IPS DF 6.9 (cell line): ENCODE data around the gene PROC.

ENCODE experiments used
- DNase-seq: peaks from one replicate; pipeline ENCODE4 v3.0.0-alpha.2; 2013; ENCODE audit warnings: low read depth, low spot score
- H3K27ac ChIP-seq: one replicate; pipeline ENCODE4 v1.5.1; 2013; ENCODE audit warnings: low read length, control low read depth
- H3K27me3 ChIP-seq: 2 replicates; pipeline ENCODE4 v1.6.1; 2013; ENCODE audit warnings: mild to moderate bottlenecking, low read length; ENCODE audit not compliant: control insufficient read depth, insufficient read depth
- H3K36me3 ChIP-seq: 2 replicates; pipeline ENCODE4 v1.6.1; 2013; ENCODE audit warnings: low read length; ENCODE audit not compliant: control insufficient read depth, insufficient read depth
- H3K4me1 ChIP-seq: 2 replicates; pipeline ENCODE4 v1.6.1; 2013; ENCODE audit warnings: low read length; ENCODE audit not compliant: control insufficient read depth, insufficient read depth
- H3K4me3 ChIP-seq: 2 replicates; pipeline ENCODE4 v1.5.1; 2013; ENCODE audit warnings: mild to moderate bottlenecking, low read length
- H3K9me3 ChIP-seq: 2 replicates; pipeline ENCODE4 v1.6.1; 2013; ENCODE audit warnings: low read length, inconsistent platforms; ENCODE audit not compliant: control insufficient read depth, insufficient read depth
- WGBS: extraction: QIAGEN DNeasy Blood & Tissue Kit; methylation state at CpG from one replicate; pipeline ENCODE4 v1.1.7; 2013; ENCODE audit warnings: mixed read lengths, missing lambda C conversion rate; ENCODE audit not compliant: insufficient read length, insufficient coverage; 5-methylcytosine and 5-hydroxymethylcytosine counted together

Gene PROC

GRCh38 chr2:127384529-127384928 lies 33.7 kb upstream of the PROC start:
- H3K36me3 ChIP-seq = no peaks in the 10 kb centered on the region
- H3K27ac ChIP-seq = no peak overlapping the region
- H3K4me1 ChIP-seq = peaks cover 1% of the 10 kb centered on the region; the same call in 1 of the 2 replicates
- no peaks in the 10 kb centered on the region for H3K9me3 ChIP-seq
- WGBS = no CpG with 5 or more reads among the region's 6 CpGs
- H3K4me3 ChIP-seq = no peak overlapping the region
- no peaks in the 10 kb centered on the region for H3K27me3 ChIP-seq
- no peak for DNase-seq

GRCh38 chr2:127386246-127386645 lies 32.0 kb upstream of the PROC start:
- H3K27ac ChIP-seq = no peak overlapping the region
- no peak for DNase-seq

GRCh38 chr2:127386764-127387654 lies 31.2 kb upstream of the PROC start:
- no peak for DNase-seq

More at GRCh38 chr2:127386246-127386645, 32.0 kb upstream of the PROC start:
- H3K4me3 ChIP-seq = no peak overlapping the region
- H3K27me3 ChIP-seq = no peaks in the 10 kb centered on the region
- no peaks in the 10 kb centered on the region for H3K36me3 ChIP-seq
- whole genome bisulfite sequencing = 100% methylated on average over 4 of the region's 4 CpGs
- no peaks in the 10 kb centered on the region for H3K9me3 ChIP-seq
- H3K4me1 ChIP-seq = peaks cover 1% of the 10 kb centered on the region; the same call in 1 of the 2 replicates

GRCh38 chr2:127387655-127388422 lies 30.4 kb upstream of the PROC start, which contains the start of gene MAP3K2:
TSS of gene MAP3K2 (minus strand) at chr2:127387975. CDS start at chr2:127343129, 44,846 bp downstream.
- no peak within 1 kb of the TSS for H3K27ac ChIP-seq

More at GRCh38 chr2:127386764-127387654, 31.2 kb upstream of the PROC start:
- Histone ChIP-seq H3K27ac (no peak overlapping the region), H3K27me3 (no peaks in the 10 kb centered on the region), H3K4me3 (peak overlapping the region; percentile 46), H3K36me3 (no peaks in the 10 kb centered on the region), H3K9me3 (no peaks in the 10 kb centered on the region), H3K4me1 (peaks cover 1% of the 10 kb centered on the region; the same call in 1 of the 2 replicates)
- no CpG with 5 or more reads among the region's 58 CpGs for WGBS

GRCh38 chr2:127388423-127389164 lies 29.6 kb upstream of the PROC start:
- no peaks in the 10 kb centered on the region for H3K27me3 ChIP-seq
- H3K4me1 ChIP-seq = peaks cover 1% of the 10 kb centered on the region; the same call in 1 of the 2 replicates
- H3K4me3 ChIP-seq = peak overlapping the region; percentile 40; the same call in 1 of the 2 replicates
- no peak overlapping the region for H3K27ac ChIP-seq
- WGBS = 100% methylated on average over 1 of the region's 8 CpGs
- no peak for DNase-seq
- no peaks in the 10 kb centered on the region for H3K36me3 ChIP-seq
- no peaks in the 10 kb centered on the region for H3K9me3 ChIP-seq

More at GRCh38 chr2:127387655-127388422, 30.4 kb upstream of the PROC start, which contains the start of gene MAP3K2:
- peaks cover 1% of the 10 kb centered on the region; the same call in 1 of the 2 replicates for H3K4me1 ChIP-seq
- no peaks in the 10 kb centered on the region for H3K27me3 ChIP-seq
- no peaks in the 10 kb centered on the region for H3K9me3 ChIP-seq
- peak within 1 kb of the TSS; percentile 46 for H3K4me3 ChIP-seq
- WGBS = no CpG with 5 or more reads among the region's 100 CpGs
- no peaks in the 10 kb centered on the region for H3K36me3 ChIP-seq
- no peak for DNase-seq

- no peaks in the 10 kb centered on the region for H3K27me3 ChIP-seq
- DNase-seq = no peak
- H3K4me3 ChIP-seq = no peak overlapping the region
- no peaks in the 10 kb centered on the region for H3K36me3 ChIP-seq
- H3K27ac ChIP-seq = no peak overlapping the region
- peaks cover 1% of the 10 kb centered on the region; the same call in 1 of the 2 replicates for H3K9me3 ChIP-seq
- peaks cover 1% of the 10 kb centered on the region; the same call in 1 of the 2 replicates for H3K4me1 ChIP-seq
- WGBS = no CpG with 5 or more reads among the region's 5 CpGs
Observed at GRCh38 chr2:127389778-127390435, 28.3 kb upstream of the PROC start.

- Histone ChIP-seq H3K4me1 (peaks cover 1% of the 10 kb centered on the region; the same call in 1 of the 2 replicates), H3K27me3 (no peaks in the 10 kb centered on the region), H3K36me3 (no peaks in the 10 kb centered on the region), H3K9me3 (peaks cover 1% of the 10 kb centered on the region; the same call in 1 of the 2 replicates), H3K27ac (no peak overlapping the region), H3K4me3 (no peak overlapping the region)
- no CpG with 5 or more reads among the region's 2 CpGs for WGBS
- no peak for DNase-seq
Observed at GRCh38 chr2:127392133-127392827, 25.9 kb upstream of the PROC start.

GRCh38 chr2:127392828-127393578 lies 25.2 kb upstream of the PROC start:
- Histone ChIP-seq H3K4me1 (peaks cover 1% of the 10 kb centered on the region; the same call in 1 of the 2 replicates), H3K4me3 (no peak overlapping the region), H3K27ac (no peak overlapping the region), H3K36me3 (no peaks in the 10 kb centered on the region), H3K9me3 (peaks cover 1% of the 10 kb centered on the region; the same call in 1 of the 2 replicates), H3K27me3 (no peaks in the 10 kb centered on the region)
- WGBS = no CpG with 5 or more reads among the region's 1 CpG
- no peak for DNase-seq
